SH-SY5Y (cell line): ENCODE measurements around the gene GLI2.

Experiments used
- GATA2 ChIP-seq: IDR thresholded peaks from 2 replicates; pipeline ENCODE4 v1.6.1; 2011; ENCODE audit warnings: mild to moderate bottlenecking, low read depth, low read length
- GATA3 ChIP-seq: IDR thresholded peaks from 2 replicates; pipeline ENCODE4 v1.6.1; 2011; ENCODE audit warnings: low read depth, mild to moderate bottlenecking, low read length, moderate library complexity

GRCh38 chr2:120733238-120733932, 2.3 kb upstream of the GLI2 start:
- TF ChIP-seq GATA2 (no peak), GATA3 (no peak)
